Activated naive CD8-positive, alpha-beta T cell treated with anti-CD3 and anti-CD28 coated beads, Interleukin-2, amount 10 ng/mL, durations not matched to agents 7 days and 5 days (primary cell): Measurements from ENCODE around the gene LRRC23. TPM values are rescaled to one million over a fixed set of nuclear protein-coding genes. Genes with fewer than 3 reads are reported as not detected.

Experiments
- ATAC-seq: fragments of 150-1000 bp; cut with Tn5 transposase; one replicate; pipeline ENCODE4 v1.10.0; 2021; ENCODE audit warnings: low read depth, moderate library complexity
- POLR2A ChIA-PET: fragments of 350-600 bp; sonication (Branson Sonifier 250); formaldehyde crosslinking; loops from one replicate; lab custom pipeline; 2021; ENCODE audit warnings: antibody characterized with exemption; lab: Charles Lee
- DNase-seq: peaks from one replicate; pipeline ENCODE4 v3.0.0; 2021
- H3K27ac Mint-ChIP-seq: one replicate; pipeline ENCODE4 v1.8.0; 2022; ENCODE audit warnings: mild to moderate bottlenecking, mixed read lengths
- H3K27me3 Mint-ChIP-seq: one replicate; pipeline ENCODE4 v1.8.0; 2022; ENCODE audit warnings: mild to moderate bottlenecking, moderate library complexity, mixed read lengths
- H3K36me3 Mint-ChIP-seq: one replicate; pipeline ENCODE4 v1.8.0; 2021; ENCODE audit warnings: mild to moderate bottlenecking, mixed read lengths
- H3K4me1 Mint-ChIP-seq: one replicate; pipeline ENCODE4 v1.8.0; 2021; ENCODE audit warnings: mixed read lengths
- H3K4me3 Mint-ChIP-seq: one replicate; pipeline ENCODE4 v1.8.0; 2022; ENCODE audit warnings: mild to moderate bottlenecking, moderate library complexity, mixed read lengths
- H3K9me3 Mint-ChIP-seq: one replicate; pipeline ENCODE4 v1.8.0; 2021; ENCODE audit warnings: mixed read lengths
- microRNA-seq: library from miRNA; unstranded; fragments of <30 nt; microRNA quantifications from one replicate; pipeline ENCODE4 v1.2.0, GENCODE V29; 2022
- total RNA-seq, 2 experiments: library from RNA; stranded (reverse); gene quantifications; one replicate each; pipeline ENCODE4 v1.2.3, GENCODE V29; 2021

LRRC23 gene
- total RNA-seq, 2 experiments from 2014 or later = 8.1 to 8.3 TPM

GRCh38 chr12:6961278-6961694, 56.7 kb downstream of the LRRC23 start:
- H3K4me1 Mint-ChIP-seq = peaks cover 59% of the 10 kb centered on the region
- peak; percentile 72 for DNase-seq
- POLR2A ChIA-PET = interaction anchor here (0.7 to 13.5 kb wide), 8 partner anchors 17 to 237 kb away, joined by 3 to 1055 read pairs (median 6); partner anchors contain the start of genes C12orf57, COPS7A, LPCAT3 and PTPN6
- no peaks in the 10 kb centered on the region for H3K9me3 Mint-ChIP-seq
- peak overlapping the region; percentile 96 for H3K27ac Mint-ChIP-seq
- H3K4me3 Mint-ChIP-seq = peak overlapping the region; percentile 89
- peaks cover 38% of the 10 kb centered on the region for H3K36me3 Mint-ChIP-seq
- peak; percentile 32 for ATAC-seq
- H3K27me3 Mint-ChIP-seq = no peaks in the 10 kb centered on the region

- H3K4me3 Mint-ChIP-seq = peak overlapping the region; percentile 89
- H3K9me3 Mint-ChIP-seq = no peaks in the 10 kb centered on the region
- POLR2A ChIA-PET = interaction anchor here (0.7 to 13.5 kb wide), 8 partner anchors 18 to 238 kb away, joined by 3 to 1055 read pairs (median 6); partner anchors contain the start of genes C12orf57, COPS7A, LPCAT3 and PTPN6
- peak; percentile 62 for DNase-seq
- ATAC-seq = peak; percentile 10
- peaks cover 34% of the 10 kb centered on the region for H3K36me3 Mint-ChIP-seq
- peak overlapping the region; percentile 96 for H3K27ac Mint-ChIP-seq
- H3K4me1 Mint-ChIP-seq = peaks cover 57% of the 10 kb centered on the region
- no peaks in the 10 kb centered on the region for H3K27me3 Mint-ChIP-seq
Observed at GRCh38 chr12:6961695-6962284, 57.2 kb downstream of the LRRC23 start.

GRCh38 chr12:6962285-6963015, 57.8 kb downstream of the LRRC23 start:
- Mint-ChIP-seq H3K4me1 (peaks cover 51% of the 10 kb centered on the region), H3K4me3 (peak overlapping the region; percentile 89), H3K27me3 (no peaks in the 10 kb centered on the region), H3K36me3 (peaks cover 32% of the 10 kb centered on the region), H3K27ac (peak overlapping the region; percentile 96), H3K9me3 (no peaks in the 10 kb centered on the region)
- DNase-seq (peak; percentile 45), ATAC-seq (no peak)
- POLR2A ChIA-PET = interaction anchor here (1.1 to 13.5 kb wide), 3 partner anchors 18 to 71 kb away, joined by 3 to 1055 read pairs (median 4); partner anchors contain the start of genes C12orf57, PTPN6 and RNU7-1

- Mint-ChIP-seq H3K9me3 (no peaks in the 10 kb centered on the region), H3K27ac (peak overlapping the region; percentile 96), H3K36me3 (peaks cover 27% of the 10 kb centered on the region), H3K4me3 (no peak overlapping the region), H3K4me1 (peaks cover 50% of the 10 kb centered on the region), H3K27me3 (no peaks in the 10 kb centered on the region)
- POLR2A ChIA-PET = interaction anchor here (0.6 to 13.5 kb wide), 5 partner anchors 19 to 87 kb away, joined by 3 to 1055 read pairs (median 3); partner anchors contain the start of genes C12orf57, LPCAT3, PTPN6 and RNU7-1
- peak; percentile 36 for DNase-seq
- no peak for ATAC-seq
Observed at GRCh38 chr12:6963016-6963731, 58.6 kb downstream of the LRRC23 start.

Small RNA genes within 50 kb of the gene (microRNA-seq; reads per million reads assigned to microRNA genes)
- 100 reads per million, percentile 56 among the genes with 10 or more reads in this experiment for gene MIR141
- gene MIR200C = 513 reads per million, percentile 75 among the genes with 10 or more reads in this experiment

Other genes starting within 250 kb of the LRRC23 start
- 10 to 100 TPM; 46.9 to 49.3 TPM for gene ING4, start 241.7 kb upstream of the LRRC23 start, total RNA-seq
- gene ZNF384, start 215.4 kb upstream of the LRRC23 start, total RNA-seq = 10 to 100 TPM; 79.5 to 88.2 TPM
- 1 to 10 TPM in 1 of 2 experiments, under 1 TPM in 1; 0.75 to 1.1 TPM for gene PIANP, start 204.0 kb upstream of the LRRC23 start, total RNA-seq
- 10 to 100 TPM; 29.8 to 35.6 TPM for gene COPS7A, start 180.8 kb upstream of the LRRC23 start, total RNA-seq
- gene MLF2, start 151.7 kb upstream of the LRRC23 start, total RNA-seq = 100 to 1,000 TPM; 108 to 118 TPM
- gene PTMS, start 138.5 kb upstream of the LRRC23 start, total RNA-seq = 10 to 100 TPM; 36.2 to 43.5 TPM
- gene LAG3, start 132.3 kb upstream of the LRRC23 start, total RNA-seq = 10 to 100 TPM; 46.6 to 52.1 TPM
- gene CD4, start 115.3 kb upstream of the LRRC23 start, total RNA-seq = 1 to 10 TPM; 2.6 to 3.0 TPM
- under 1 TPM; 0.30 to 0.51 TPM for gene GPR162, start 83.0 kb upstream of the LRRC23 start, total RNA-seq
- 1 to 10 TPM; 6.3 to 7.0 TPM for gene P3H3, start 76.4 kb upstream of the LRRC23 start, total RNA-seq
- gene GNB3, start 63.9 kb upstream of the LRRC23 start, total RNA-seq = 1 to 10 TPM; 2.6 to 3.1 TPM
- gene CDCA3, start 53.5 kb upstream of the LRRC23 start, total RNA-seq = 10 to 100 TPM; 76.7 to 85.2 TPM
- 10 to 100 TPM; 84.8 to 95.4 TPM for gene USP5, start 52.7 kb upstream of the LRRC23 start, total RNA-seq
- gene TPI1, start 37.3 kb upstream of the LRRC23 start, total RNA-seq = 1,000 to 10,000 TPM; 1,129 to 1,200 TPM
- gene SPSB2, start 31.5 kb upstream of the LRRC23 start, total RNA-seq = 10 to 100 TPM; 16.4 to 17.0 TPM
- gene ENO2, start 9.8 kb downstream of the LRRC23 start, total RNA-seq = 100 to 1,000 TPM; 231 to 242 TPM
- gene ATN1, start 23.1 kb downstream of the LRRC23 start, total RNA-seq = 10 to 100 TPM; 31.0 to 31.3 TPM
- not detected for gene RNU7-1, start 39.0 kb downstream of the LRRC23 start, total RNA-seq
- gene C12orf57, start 39.2 kb downstream of the LRRC23 start, total RNA-seq = 100 to 1,000 TPM; 210 to 217 TPM
- 100 to 1,000 TPM; 349 to 370 TPM for gene PTPN6, start 46.5 kb downstream of the LRRC23 start, total RNA-seq
- 100 to 1,000 TPM; 175 to 189 TPM for gene PHB2, start 65.8 kb downstream of the LRRC23 start, total RNA-seq
- 10 to 100 TPM; 50.0 to 55.7 TPM for gene EMG1, start 66.1 kb downstream of the LRRC23 start, total RNA-seq
- gene LPCAT3, start 113.7 kb downstream of the LRRC23 start, total RNA-seq = 10 to 100 TPM; 30.3 to 33.9 TPM
- gene C1S, start 155.9 kb downstream of the LRRC23 start, total RNA-seq = 1 to 10 TPM; 1.3 TPM
- gene C1R, start 187.6 kb downstream of the LRRC23 start, total RNA-seq = 1 to 10 TPM; 4.6 to 6.4 TPM
- 10 to 100 TPM; 29.8 to 36.0 TPM for gene C1RL, start 204.4 kb downstream of the LRRC23 start, total RNA-seq
- 1 to 10 TPM in 1 of 2 experiments, under 1 TPM in 1; 0.58 to 1.3 TPM for gene RBP5, start 224.1 kb downstream of the LRRC23 start, total RNA-seq
- gene CLSTN3, start 225.5 kb downstream of the LRRC23 start, total RNA-seq = 100 to 1,000 TPM in 1 of 2 experiments, 10 to 100 TPM in 1; 99.3 to 104 TPM